HG03025 (cell line): Measurements from ENCODE around the gene ZFHX3.

ENCODE experiments used
- ATAC-seq: cut with Tn5 transposase; IDR thresholded peaks from one replicate; pipeline ENCODE4 v1.9.1; 2021; ENCODE audit warnings: mild to moderate bottlenecking, moderate library complexity; ENCODE audit not compliant: unreplicated experiment, low FRiP score

Gene ZFHX3

DNA sequence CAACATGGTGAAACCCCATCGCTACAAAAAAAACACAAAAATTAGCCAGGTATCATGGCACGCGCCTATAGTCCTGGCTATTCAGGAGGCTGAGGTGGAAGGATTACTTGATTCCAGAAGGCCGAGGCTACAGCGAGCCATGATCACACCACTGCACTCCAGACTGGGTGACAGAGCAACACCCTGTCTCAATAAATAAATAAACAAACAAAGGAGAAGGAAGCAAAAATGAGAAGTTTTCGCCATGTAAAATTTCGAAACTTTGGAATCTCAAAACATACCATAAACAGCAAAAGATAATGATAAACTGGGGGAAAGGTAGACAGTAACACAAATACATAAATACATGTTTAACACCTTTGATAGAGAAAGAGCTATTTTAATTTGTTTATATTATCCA is 130.9 kb downstream of the ZFHX3 start:
- ATAC-seq = no peak

DNA sequence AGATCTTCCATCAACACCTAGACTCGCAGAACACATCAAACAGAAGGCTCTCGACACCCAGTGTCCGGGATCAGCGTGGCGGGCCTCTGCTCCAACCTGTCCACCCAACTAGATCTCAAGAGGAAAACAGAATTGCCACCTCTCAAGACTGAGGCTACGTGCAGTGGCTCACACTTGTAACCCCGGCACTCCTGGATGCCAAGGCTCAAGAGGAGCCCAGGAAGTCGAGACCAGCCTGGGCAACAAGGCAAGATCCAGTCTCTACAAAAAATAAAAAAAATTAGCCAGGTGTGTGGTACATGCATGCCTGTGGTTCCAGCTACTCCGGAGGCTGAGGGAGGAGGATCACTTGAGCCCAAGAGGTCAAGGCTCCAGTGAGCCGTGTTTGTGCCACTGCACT is 132.6 kb downstream of the ZFHX3 start:
- no peak for ATAC-seq

DNA sequence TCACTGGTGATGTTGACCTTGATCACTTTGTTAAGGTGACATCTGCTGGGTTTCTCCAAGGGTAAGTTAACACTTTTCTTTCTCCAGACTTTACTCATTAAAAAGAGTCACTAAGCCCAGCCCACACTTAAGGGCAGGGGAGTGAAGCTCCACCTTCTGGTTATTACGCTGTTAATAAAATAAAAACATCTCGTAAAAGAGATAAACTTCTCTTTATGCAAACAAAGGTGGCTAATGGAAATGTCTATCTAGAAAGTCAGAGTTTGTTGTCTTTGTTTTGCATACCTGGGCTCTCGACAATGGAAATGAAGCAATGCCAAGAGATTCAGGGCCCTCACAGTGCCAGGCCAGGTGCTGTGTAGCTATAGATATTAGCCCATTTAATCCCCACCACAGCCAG is 134.4 kb downstream of the ZFHX3 start:
- ATAC-seq = no peak

DNA sequence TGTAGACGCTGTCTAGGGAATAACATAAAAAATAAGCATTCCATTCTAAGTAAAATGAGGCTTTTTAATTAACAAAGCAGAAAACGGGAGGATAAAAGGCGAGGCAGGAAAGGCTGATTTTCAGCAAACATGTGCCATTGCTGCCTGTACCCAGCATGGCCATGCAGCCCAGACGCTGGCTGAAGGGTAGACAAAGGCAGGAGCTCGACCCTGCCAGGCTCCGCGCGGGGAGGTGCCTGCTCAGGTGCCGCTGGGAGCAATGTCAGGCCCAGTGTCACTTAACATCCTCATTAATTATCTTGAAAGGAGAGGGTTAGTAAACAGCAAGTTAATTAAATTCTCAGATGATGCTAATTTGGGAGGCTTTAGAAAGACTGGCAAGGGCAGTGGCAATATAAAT is 136.0 kb downstream of the ZFHX3 start:
- ATAC-seq = no peak

DNA sequence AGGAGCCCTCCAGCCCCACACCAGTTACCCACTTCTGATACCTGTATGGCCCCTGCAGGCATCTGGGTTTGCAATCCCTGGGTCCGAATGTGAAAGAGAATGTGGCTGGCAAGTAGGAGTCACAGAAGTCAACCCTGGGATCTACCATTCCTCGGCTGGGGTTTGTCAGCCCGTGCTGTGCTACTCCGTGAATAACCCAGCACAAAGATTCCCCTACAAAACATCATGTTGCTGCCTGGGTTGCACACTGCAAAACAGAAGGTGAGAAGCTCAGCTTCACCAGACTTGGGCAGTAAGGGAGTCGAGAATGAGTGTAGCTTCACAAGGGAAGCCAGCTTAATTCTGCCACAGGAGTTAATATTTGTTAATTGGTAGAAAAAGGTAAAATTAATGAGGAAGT is 137.1 kb downstream of the ZFHX3 start:
- no peak for ATAC-seq

DNA sequence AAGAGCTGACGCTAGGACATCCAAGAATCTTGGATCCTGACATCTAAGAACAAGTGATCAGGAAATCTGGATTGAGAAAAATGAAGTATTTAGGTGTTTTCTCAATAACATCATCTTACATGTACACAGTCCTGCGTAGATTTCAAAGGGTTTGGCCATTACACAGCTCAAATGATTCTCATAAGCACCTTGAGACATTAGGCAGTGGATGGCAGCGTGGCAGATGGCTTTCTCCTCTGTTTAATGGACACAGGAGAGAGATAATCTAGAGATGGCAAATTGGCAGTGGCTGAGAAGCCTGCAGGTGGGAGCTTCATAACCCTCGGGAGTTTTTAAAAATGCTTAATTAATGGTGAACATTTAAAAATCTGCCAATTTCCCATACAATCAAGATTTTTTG is 137.5 kb downstream of the ZFHX3 start:
- no peak for ATAC-seq

DNA sequence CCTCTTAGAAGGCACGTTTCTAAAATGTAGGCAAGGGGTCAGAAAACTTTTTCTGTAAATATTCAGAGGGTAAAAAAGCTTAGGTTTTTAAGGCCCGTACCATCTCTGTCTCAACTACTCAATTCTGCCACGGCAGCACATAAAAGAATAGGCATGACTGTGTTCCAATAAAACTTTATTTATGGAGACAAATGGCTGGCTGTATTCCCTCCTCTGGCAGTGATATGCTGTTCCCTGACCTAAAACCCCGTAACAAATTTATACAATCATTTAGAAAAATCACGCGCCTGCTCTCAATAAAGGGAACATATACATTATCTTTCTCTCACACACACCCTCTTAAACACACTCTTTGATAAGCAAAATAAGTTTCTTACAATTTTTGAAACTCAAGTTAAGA is 138.7 kb downstream of the ZFHX3 start:
- no peak for ATAC-seq

DNA sequence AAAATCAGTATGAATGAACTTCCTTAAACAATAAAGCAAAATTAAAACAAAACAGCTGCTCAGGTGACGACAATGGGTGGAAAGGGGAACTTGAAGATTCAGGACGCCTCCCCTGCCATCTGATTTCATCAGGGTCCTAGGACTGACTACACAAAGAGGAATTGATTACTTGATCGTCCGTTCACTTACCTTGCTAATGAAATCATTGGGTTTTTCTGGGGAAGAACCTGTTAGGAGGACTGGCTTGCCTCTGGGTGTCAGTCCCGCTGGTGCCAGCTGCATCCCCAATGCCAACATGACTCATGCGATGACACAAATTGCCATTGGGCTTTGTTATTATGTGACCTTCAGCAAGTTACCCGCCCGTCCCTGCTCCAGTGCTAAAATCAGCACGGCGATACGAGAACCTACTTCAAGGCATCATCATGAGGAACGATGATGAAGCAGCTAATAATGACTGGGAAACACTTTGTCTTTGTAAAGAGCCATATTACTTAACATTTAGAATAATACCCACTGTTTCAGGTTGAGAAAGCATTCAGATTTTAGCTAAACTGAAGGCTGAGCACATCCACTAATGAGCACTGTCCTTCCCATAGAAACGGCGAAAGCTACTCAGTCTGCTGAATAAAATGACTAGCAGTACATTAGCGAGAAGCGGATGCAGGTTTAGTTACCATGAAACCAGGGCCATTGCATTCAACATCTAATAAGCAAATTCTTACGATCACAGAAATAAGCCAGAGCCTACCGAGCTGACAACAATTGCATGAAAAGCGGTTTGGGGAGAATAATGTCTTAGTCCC is 139.4 kb downstream of the ZFHX3 start:
- no peak for ATAC-seq

DNA sequence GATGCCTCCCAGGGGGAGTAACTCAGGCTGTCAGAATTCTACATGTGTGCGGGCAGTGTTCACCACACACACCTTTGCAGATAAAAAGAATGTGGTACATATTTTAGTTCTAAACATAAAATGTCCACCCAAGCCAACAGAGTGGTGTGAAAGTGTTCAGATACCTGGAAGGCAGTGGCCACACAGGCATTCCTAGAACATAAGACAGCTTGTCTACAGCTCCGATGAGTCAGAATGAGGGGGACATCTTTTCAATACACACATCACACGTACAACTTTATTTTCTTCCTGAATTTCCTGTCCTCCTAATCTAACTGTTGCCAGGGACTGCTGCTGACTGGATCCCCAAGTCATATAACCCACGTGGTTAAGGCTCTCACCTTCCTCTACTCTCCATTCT is 142.3 kb downstream of the ZFHX3 start:
- ATAC-seq = no peak

DNA sequence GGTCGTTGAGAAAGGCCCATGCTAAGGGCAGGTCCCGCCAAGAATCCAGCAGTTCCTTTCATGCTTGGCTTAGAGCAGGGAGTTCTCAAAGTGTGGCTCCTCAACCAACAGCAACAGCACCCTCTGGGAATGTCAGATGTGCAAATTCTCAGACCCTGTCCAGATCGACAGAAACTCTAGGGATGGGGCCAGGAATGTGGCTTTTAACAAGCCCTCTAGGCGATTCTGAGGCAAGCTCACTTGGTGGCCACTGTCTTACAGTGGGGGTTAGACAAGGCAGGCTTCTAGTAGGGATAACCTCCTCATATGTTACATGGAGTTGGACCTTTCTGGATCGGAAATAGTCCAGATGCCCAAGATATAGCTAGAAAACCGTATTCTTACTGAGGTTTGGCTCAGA is 144.8 kb downstream of the ZFHX3 start:
- no peak for ATAC-seq

DNA sequence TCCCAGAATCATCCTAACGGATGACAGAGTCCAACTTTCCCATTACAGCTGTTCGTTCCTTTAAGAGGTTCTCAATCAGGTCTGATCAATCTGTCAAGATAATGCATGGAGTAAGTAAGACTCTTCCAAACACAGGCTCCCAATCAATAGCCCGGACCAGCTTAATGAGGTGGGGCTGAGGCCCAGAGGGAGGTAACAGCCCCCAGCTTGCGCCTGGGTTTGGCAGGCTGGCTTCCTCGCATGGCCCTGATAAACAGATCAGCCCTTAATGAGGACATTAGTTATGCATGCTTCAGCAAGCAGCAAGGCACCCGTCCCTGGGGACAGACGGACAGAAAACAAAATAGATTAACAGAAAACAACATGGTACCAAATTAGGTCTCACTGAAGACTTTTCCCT is 145.7 kb downstream of the ZFHX3 start:
- no peak for ATAC-seq

DNA sequence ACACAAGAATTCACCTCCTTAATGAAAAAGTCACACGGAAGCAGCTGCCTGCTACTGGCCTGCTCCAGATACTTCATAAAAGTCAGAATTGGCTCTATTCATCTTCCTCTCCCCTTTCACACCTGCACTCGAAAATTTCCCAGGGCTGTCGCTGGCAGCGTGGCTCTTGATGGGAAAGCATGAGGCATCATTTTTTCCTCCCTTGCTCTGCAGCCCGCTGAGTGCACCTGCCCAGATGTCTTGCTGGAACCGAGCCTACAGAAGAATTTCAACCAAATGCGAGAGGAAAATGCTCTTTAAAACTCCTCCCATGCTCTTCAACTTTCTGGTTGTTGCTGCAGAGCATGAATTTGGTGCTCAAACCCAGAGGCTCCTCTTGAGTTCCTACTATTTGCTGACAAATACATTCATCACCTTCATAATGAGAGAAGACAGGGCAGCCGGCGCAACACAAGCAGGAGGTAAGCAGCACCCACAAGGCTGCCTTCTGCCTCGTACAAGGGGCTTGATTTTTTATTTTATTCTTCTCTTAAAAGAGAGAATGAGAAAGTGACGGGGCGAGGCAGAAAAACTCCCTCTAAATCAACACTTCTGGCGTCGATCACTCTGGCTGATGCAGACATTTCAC is 146.8 kb downstream of the ZFHX3 start:
- ATAC-seq = no peak

DNA sequence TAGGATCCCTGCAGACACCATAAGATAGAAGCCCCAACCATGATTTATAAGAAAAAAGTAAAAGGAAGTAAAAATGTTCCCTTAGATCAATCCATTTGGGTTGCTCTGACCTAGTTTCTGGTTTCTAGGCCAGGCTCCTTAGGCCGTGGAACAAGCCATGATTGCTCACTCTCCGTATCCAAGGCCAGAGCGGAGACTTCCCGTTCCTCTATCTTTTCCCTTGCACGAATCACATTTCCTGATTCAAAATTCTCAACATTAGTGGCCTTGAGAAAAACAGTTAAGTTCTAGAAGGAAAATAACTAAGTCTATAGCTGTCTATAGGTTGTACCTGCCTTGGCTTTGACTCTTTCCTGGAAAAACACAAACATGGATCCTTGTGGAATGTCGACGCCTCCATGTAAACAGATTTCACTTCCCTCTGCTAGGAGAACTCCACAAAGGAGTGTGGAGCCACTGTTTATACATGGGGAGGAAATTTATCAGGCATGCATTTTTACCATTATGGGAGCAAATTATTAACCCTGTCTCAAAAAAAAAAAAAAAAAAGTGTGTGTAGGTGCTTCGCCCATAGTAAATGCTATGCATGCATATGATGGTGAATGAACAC is 149.6 kb downstream of the ZFHX3 start:
- no peak for ATAC-seq

DNA sequence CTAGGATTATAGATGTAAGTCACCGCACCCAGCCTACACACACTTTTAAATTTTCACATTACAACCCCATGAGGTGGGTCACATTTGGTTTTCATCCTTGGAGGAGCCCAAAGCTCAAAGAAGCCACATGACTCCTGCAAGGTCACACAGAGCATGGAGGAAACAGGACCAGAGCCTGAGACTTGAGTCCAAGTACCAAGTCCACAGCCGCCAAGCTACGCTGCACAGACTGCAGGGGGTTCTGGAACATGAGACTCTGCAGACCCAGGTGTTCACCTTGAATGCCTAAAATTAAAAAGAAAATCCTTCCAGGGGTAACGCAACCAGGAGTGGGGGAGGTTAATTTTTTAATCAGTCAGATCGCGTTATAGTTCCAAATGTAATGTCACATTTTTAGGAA is 150.2 kb downstream of the ZFHX3 start:
- ATAC-seq = no peak

DNA sequence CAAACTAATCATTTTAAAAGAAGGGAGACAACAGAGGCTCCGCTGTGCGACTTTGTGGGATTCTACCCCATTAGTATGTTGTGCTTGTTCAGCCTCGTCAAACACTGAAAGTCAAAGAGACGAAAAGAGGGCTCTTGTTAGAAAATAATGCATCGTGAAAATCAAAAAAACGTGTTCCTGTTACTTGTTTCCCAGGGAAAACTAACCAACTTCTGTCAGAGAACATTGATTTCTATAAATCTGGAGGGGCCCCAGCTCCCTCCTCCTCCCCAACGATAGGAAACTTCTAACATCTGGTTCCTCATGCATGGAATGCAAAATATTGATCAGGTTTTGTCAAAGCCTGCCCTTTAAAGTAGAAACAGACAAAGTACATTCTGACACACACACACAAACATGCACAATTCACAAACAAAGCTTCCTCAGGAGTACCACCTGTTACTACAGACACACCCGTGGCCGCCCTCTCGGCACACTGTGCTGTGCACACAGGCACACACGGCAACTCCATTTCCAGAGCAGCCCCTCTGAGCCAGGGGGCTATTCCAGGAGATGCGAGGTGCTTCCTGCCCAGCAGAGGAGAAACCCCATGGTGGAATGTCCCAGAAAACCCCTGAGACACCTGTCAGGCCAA is 151.3 kb downstream of the ZFHX3 start:
- ATAC-seq = no peak

DNA sequence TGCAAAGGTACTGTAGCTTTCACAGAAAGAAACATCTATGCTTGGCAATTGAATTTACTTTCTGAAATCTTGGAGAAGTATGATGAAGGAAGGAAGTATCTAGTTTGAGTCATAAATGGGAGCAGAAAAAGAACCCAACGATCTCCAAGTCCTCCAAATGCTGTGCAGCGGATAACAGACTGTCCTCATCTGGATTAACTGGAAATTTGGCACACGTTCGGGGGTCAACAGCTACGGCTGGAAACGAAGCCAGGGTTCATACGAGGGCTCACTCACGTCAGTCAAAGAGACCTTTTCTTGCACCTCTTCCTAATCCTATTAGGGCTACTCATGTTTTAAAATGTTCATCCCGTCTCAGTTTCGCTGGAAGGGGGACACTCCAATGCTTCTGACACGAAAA is 152.0 kb downstream of the ZFHX3 start:
- no peak for ATAC-seq

DNA sequence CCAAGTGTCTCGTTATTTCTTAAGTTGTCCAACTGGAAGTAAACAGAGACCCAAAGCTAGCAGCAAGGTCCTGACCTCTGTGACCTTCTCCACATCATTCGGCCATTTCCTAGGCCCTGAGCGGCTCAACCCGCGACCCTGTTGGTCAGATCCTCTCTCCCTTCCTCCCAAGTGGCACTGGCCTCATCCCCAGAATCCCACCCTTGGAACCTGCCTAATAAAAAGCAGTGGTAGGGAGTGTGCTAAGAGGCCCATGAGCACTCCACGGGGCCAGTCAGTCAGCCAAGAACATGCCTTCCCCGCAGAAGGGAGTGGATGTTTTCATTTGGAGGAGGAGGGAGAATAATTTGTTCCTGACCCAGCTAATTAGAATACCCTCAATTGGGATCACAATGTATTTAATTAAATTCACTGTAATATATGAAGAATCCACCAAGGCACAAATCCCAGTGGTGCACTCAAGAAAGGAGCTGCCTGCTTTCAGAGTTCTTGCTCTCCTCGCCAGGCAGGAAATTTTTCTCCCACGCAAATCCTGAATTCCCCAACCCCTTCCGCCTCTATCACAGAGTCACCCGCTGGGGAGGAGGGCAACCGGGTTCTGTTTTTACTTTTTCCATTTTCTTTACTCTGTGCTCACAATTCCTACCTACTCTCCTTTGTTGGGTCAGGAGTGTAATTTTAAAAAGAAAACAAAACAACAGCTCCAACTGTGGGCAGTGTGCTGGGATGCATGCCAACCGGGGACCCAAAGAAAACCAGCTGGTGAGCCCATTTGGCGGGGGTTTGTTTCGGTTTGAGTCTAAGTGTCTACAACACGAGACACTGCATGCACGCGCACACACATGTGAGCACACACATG is 153.4 kb downstream of the ZFHX3 start:
- no peak for ATAC-seq

DNA sequence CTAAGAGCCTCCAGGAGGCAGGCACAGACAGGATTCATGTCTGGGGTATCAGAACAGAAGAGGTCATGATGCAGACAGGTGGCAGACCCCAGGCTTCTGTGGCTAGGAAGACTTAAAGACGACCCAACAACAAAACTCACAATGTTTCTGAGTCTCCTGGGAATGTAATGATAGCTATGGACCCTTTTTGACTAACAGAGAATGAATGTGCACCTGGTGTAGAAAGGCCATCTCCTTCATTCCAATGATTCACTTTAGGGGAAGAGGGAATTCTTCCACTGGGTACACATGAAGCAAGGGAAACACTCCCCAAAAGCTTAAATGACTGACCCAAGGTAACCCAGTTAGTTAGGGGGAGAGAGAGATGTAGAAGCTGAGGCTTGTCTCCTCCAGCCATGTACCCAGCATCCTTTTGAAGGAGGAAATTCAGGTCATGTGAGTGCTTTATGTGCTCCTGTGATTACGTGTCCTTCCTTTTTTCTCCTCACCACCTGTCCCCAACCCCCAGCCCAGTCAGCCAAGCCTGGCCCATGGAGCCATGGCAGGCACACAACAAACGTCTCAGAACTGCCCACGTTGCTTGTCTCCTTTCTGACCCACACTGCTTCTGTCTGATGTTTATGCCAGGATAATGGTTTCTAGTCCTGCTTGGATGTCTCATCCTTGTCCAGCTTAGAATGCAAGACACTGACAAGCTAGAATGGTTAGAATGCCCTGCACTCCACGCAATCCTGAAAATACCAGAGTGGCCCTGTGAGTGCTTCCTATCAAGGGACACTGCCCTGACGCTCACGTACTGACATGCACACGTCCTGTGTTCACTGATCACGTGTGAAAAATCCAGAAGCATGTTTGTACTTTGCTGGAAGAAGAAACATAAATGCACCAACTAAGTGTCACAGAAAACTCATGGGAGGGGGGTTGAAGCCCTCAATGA is 156.4 kb downstream of the ZFHX3 start:
- ATAC-seq = no peak

DNA sequence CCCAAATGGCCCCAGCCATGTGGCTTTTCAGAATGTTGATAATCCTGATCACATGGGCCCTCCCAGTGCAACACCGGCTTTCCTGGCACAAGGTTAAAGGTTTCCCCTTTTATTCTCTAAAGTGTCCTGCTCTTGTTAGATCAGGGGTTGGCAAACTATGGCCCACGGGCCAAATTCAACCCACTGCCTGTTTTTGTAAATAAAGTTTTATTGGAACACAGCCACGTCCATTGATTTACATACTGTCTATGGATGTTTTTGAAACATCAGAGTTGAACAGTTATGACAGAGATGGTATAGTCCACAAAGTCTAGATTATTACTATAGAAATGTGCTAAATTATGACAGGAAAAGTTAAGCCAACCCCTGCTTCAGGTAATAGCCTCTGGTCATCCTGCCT is 157.3 kb downstream of the ZFHX3 start:
- ATAC-seq = no peak
